ENCODE data around the gene USP37.

Gene USP37

DNA sequence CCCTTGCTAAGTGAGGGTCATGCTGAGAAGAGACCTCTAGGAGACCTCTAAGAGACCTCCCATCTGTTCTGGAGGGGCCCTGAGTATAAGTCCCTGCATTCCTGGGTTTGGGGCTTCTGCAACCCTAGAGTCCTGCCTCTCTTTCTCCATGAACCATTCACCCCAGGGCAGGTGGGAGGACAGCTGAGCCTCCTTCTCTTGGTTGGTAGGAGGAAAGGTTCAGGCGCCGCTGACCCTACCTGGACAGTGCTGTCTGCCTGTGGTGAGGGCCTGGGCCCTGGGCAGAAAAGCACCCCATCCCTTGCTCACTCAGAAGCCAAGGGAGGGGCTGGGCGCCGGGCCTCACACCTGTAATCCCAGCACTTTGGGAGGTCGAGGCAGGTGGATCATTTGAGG lies 149.8 kb downstream of the USP37 start:
- TF ChIP-seq, protein P1, sequence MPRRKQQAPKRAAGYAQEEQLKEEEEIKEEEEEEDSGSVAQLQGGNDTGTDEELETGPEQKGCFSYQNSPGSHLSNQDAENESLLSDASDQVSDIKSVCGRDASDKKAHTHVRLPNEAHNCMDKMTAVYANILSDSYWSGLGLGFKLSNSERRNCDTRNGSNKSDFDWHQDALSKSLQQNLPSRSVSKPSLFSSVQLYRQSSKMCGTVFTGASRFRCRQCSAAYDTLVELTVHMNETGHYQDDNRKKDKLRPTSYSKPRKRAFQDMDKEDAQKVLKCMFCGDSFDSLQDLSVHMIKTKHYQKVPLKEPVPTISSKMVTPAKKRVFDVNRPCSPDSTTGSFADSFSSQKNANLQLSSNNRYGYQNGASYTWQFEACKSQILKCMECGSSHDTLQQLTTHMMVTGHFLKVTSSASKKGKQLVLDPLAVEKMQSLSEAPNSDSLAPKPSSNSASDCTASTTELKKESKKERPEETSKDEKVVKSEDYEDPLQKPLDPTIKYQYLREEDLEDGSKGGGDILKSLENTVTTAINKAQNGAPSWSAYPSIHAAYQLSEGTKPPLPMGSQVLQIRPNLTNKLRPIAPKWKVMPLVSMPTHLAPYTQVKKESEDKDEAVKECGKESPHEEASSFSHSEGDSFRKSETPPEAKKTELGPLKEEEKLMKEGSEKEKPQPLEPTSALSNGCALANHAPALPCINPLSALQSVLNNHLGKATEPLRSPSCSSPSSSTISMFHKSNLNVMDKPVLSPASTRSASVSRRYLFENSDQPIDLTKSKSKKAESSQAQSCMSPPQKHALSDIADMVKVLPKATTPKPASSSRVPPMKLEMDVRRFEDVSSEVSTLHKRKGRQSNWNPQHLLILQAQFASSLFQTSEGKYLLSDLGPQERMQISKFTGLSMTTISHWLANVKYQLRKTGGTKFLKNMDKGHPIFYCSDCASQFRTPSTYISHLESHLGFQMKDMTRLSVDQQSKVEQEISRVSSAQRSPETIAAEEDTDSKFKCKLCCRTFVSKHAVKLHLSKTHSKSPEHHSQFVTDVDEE (CRISPR knock-in tag; IDR thresholded peaks at IDR 0.05), result no peak
- TF ChIP-seq GLIS3 (CRISPR knock-in tag; IDR thresholded peaks at IDR 0.05) (no peak), CSRNP3 (CRISPR knock-in tag; IDR thresholded peaks at IDR 0.05) (no peak), ESRRG (CRISPR knock-in tag; IDR thresholded peaks at IDR 0.05) (no peak), CSDC2 (CRISPR knock-in tag; IDR thresholded peaks at IDR 0.05) (no peak), BACH2 (CRISPR knock-in tag; IDR thresholded peaks at IDR 0.05; ENCODE audit: borderline replicate concordance) (no peak), POU6F1 (CRISPR knock-in tag; IDR thresholded peaks at IDR 0.05; ENCODE audit: borderline replicate concordance, low read depth) (no peak), ZNF565 (CRISPR knock-in tag; conservative IDR thresholded peaks at IDR 0.05; ENCODE audit: low read depth) (no peak), ZFP3 (CRISPR knock-in tag; IDR thresholded peaks at IDR 0.05) (no peak), SNAI2 (CRISPR knock-in tag; IDR thresholded peaks at IDR 0.05) (no peak), ZNF8 (CRISPR knock-in tag; IDR thresholded peaks at IDR 0.05) (no peak), ISL1 (CRISPR knock-in tag; IDR thresholded peaks at IDR 0.05) (no peak)
- TF ChIP-seq, protein P2, sequence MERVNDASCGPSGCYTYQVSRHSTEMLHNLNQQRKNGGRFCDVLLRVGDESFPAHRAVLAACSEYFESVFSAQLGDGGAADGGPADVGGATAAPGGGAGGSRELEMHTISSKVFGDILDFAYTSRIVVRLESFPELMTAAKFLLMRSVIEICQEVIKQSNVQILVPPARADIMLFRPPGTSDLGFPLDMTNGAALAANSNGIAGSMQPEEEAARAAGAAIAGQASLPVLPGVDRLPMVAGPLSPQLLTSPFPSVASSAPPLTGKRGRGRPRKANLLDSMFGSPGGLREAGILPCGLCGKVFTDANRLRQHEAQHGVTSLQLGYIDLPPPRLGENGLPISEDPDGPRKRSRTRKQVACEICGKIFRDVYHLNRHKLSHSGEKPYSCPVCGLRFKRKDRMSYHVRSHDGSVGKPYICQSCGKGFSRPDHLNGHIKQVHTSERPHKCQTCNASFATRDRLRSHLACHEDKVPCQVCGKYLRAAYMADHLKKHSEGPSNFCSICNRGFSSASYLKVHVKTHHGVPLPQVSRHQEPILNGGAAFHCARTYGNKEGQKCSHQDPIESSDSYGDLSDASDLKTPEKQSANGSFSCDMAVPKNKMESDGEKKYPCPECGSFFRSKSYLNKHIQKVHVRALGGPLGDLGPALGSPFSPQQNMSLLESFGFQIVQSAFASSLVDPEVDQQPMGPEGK (CRISPR knock-in tag; IDR thresholded peaks at IDR 0.05; ENCODE audit: borderline replicate concordance), result no peak
- ATAC-seq, result no peak

- TF ChIP-seq ESRRG (CRISPR knock-in tag; IDR thresholded peaks at IDR 0.05) (no peak), ISL1 (CRISPR knock-in tag; IDR thresholded peaks at IDR 0.05) (no peak), RARB (CRISPR knock-in tag; IDR thresholded peaks at IDR 0.05) (no peak), ZNF70 (CRISPR knock-in tag; IDR thresholded peaks at IDR 0.05) (no peak)
- TF ChIP-seq, protein P3, sequence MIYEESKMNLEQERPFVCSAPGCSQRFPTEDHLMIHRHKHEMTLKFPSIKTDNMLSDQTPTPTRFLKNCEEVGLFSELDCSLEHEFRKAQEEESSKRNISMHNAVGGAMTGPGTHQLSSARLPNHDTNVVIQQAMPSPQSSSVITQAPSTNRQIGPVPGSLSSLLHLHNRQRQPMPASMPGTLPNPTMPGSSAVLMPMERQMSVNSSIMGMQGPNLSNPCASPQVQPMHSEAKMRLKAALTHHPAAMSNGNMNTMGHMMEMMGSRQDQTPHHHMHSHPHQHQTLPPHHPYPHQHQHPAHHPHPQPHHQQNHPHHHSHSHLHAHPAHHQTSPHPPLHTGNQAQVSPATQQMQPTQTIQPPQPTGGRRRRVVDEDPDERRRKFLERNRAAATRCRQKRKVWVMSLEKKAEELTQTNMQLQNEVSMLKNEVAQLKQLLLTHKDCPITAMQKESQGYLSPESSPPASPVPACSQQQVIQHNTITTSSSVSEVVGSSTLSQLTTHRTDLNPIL (CRISPR knock-in tag; IDR thresholded peaks at IDR 0.05; ENCODE audit: low read depth), result no peak
- no peak for ATAC-seq
Observed at GRCh38 chr2:218407717-218408116, 160.4 kb downstream of the USP37 start.

DNA sequence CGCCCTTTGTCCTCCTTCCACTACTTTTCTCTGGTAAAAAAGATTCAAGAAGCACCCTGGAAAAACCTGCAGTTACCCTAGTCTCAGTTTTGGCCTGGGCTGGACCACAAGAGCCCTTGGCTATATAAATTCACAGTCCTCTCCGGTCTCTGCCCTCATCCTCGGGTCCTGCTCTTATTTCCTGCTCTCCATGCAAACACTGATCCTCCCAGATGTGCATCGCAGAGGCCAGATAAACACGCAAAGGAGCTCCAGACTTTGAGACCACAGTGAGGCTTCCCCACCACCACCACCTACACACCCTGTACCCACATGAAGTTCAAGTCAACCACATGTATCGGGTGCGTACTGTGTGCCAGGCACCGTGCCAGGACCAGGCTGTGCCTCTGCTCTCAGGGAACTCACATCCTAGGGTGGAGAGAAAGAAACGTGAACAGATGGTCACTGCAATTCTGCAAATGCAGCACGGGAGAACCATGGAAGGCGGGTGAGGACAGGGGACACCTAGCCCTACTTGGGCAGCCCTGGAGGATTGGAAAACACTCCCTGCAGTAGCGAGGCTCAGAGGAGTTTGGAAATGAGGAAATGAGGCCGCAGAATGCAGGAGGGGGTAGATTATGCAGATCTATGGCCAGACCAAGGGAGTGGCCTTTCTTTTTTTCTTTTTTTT lies 161.1 kb downstream of the USP37 start:
- peak; percentile 32 for ATAC-seq
- TF ChIP-seq ISL1 (CRISPR knock-in tag; IDR thresholded peaks at IDR 0.05), result no peak

- peak; percentile 87 for ATAC-seq
- TF ChIP-seq ZNF70 (CRISPR knock-in tag; IDR thresholded peaks at IDR 0.05) (no peak), ZC3H10 (CRISPR knock-in tag; IDR thresholded peaks at IDR 0.05) (no peak), TOX (CRISPR knock-in tag; IDR thresholded peaks at IDR 0.05; ENCODE audit: borderline replicate concordance) (no peak; the same call in 1 of the 2 replicates), ARNTL (CRISPR knock-in tag; IDR thresholded peaks at IDR 0.05; ENCODE audit: borderline replicate concordance, low read depth) (no peak), OSR1 (CRISPR knock-in tag; IDR thresholded peaks at IDR 0.05) (no peak), PPARA (CRISPR knock-in tag; IDR thresholded peaks at IDR 0.05; ENCODE audit: borderline replicate concordance) (no peak), TCF4 (CRISPR knock-in tag; IDR thresholded peaks at IDR 0.05; ENCODE audit: borderline replicate concordance) (0 out of 2 replicates have a peak, but pooled peaks have one; percentile 26), BACH2 (CRISPR knock-in tag; IDR thresholded peaks at IDR 0.05; ENCODE audit: borderline replicate concordance) (no peak), ZFP30 (CRISPR knock-in tag; IDR thresholded peaks at IDR 0.05) (no peak)
- TF ChIP-seq, protein P2 (CRISPR knock-in tag; IDR thresholded peaks at IDR 0.05; ENCODE audit: borderline replicate concordance), result peak; percentile 96
- TF ChIP-seq, protein P3 (CRISPR knock-in tag; IDR thresholded peaks at IDR 0.05; ENCODE audit: low read depth), result no peak
Observed at GRCh38 chr2:218406209-218406948, 161.8 kb downstream of the USP37 start.

Measured in SK-N-SH treated with all-trans-retinoic acid at 6 μM for 48 hours (cell line).